GM18505 (cell line): ENCODE measurements around the gene RAB3C.

Source experiments
- ATAC-seq: cut with Tn5 transposase; IDR thresholded peaks from one replicate; pipeline ENCODE4 v1.9.1; 2021; ENCODE audit not compliant: unreplicated experiment
- POLR2A ChIP-seq: IDR thresholded peaks from 4 replicates; pipeline ENCODE4 v1.6.1; 2011; ENCODE audit warnings: borderline replicate concordance; ENCODE audit not compliant: insufficient read depth, insufficient read length; ENCODE audit errors: extremely low read depth

RAB3C gene

GRCh38 chr5:58904737-58905136 is 321.9 kb downstream of the RAB3C start:
- no peak for ATAC-seq
- no peak for TF ChIP-seq POLR2A

DNA sequence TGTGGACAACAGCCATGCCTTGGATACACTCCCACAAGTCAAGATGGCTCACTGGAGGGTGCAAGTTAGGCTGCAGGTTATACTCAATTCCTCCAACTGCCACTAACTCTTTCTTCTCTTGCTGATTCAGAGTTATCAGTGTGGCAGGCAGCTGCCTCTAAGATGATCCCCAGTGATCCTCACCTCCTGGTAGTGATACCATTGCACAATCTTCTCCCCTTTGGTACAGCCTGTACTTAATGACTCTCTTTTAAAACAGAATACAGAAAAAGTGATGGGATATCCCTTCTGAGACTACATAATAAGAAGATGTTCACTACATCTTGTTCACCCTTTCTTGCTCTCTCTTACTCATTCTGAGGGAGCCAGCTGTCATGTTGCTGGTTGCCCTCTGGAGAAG is 323.1 kb downstream of the RAB3C start:
- TF ChIP-seq POLR2A = no peak
- ATAC-seq = no peak
